Femur (tissue), 1 donor: ENCODE results near the gene PPP1R1C.
A peak's percentile ranks its signal among the peaks of the same experiment; 100 is the strongest.

Source experiments
- DNase-seq: peaks from one replicate; pipeline ENCODE4 v3.0.0-alpha.2; 2017

PPP1R1C gene

DNA sequence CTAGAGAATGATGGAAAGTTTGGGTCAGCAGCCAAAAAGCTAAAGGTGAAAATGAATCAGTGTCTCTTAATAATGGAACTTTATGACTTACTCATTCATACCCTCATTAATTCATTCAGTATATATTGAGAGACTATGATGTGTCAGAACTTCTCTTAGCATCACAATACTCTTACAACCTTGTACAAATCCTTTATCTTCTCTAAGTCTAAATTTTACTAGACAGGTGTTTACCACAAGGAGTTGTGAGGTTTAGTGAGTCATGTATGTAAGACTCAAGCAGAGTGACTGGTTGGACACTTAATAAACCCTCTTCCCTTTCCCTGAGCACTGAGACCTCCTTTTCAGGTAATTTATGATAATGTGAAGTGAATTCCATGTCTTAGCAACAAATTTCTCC lies 129.6 kb downstream of the PPP1R1C start:
- no peak for DNase-seq

- no peak for DNase-seq
These were observed 131.1 kb downstream of the PPP1R1C start for GRCh38 chr2:182116774-182117173.

DNA sequence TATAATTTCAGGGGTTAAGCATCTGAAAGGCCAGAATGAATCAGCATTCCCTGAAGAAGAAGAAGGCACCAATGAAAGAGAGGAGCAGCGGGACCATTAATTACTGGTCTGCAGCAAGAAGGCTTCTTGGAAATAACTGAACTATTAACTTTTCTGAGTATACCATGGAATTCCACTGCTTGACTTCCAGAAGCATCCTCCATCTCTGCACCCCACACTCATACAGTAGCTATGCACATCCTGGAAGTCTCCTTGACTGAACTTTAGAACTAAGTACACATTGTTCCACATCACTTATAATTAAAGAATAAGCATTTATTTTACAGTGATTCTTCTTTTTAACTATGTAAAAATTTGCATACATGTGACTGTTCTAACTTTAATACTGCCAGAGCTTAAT lies 131.5 kb downstream of the PPP1R1C start:
- DNase-seq = no peak

GRCh38 chr2:182128821-182129707 lies 143.4 kb downstream of the PPP1R1C start:
- no peak for DNase-seq

DNA sequence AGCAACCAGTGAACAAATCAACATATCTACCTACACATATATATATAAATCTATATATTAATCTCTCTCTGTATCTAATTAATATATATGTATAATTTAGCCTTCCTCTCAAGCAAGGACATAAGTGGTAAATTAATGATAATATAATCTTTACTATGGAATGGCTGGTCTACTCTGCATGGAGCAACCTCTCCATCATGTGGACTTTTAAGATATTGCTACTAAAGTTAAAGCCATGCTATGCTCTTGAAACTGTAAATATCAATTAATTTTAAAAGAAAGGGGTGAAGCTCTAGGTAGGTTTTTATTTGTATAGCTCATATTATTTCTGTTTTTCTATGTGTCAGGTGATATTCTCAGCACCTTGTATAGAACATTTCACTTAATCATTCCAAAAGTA lies 147.0 kb downstream of the PPP1R1C start:
- DNase-seq = no peak

GRCh38 chr2:182133195-182133891 lies 147.7 kb downstream of the PPP1R1C start:
- DNase-seq = no peak

- no peak for DNase-seq
These were observed 148.5 kb downstream of the PPP1R1C start for GRCh38 chr2:182134201-182134600.

DNA sequence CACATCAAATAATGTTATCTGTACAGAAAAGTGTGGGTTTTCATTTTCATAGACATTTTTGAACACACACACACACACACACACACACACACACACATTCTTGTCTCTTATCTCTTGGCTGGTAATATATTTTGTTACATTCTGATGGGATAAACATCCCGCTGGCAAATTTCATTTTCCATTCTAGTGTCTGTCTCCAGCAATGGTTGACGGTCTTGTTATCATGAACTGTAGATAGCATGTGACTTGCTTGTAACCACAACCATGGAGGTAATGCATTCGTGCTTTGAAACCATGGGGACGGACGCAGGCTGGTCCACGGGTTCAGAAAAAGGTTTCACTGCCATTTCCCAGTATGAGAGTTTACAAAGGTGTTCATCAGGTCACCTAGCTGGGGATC lies 156.4 kb downstream of the PPP1R1C start:
- no peak for DNase-seq

DNA sequence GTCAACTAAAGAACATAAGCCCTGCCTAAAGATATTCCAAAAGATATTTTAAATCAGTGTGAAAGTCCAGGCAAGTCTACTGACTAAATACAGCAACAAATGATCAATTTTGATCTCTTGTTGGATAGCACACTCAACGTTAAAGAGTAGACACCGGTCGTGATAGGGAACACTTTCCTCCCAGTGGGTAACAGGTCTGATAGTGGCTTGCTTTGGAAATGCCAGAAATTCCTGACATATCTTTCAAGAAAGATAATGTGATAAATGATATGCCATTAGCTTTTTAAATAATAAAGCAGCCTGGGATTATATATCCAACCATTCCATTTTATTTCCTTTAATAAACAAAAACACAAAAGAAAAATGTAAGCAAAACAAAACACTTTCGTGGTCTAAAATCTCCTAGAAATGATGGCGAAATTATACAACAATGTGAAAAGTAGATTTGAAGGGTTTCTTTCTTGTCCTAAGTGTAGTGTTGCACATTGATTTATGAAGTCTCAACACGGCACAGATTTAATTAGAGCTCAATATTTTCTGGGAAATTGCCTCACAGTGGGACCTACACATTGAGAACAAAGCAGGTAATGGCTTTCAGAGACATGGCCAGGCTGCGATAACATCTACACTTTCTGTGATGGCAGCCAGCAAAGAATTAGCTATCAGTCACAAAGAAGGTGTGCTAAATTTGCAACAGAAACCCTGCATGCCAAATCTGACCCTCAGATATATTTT lies 158.6 kb downstream of the PPP1R1C start:
- no peak for DNase-seq

DNA sequence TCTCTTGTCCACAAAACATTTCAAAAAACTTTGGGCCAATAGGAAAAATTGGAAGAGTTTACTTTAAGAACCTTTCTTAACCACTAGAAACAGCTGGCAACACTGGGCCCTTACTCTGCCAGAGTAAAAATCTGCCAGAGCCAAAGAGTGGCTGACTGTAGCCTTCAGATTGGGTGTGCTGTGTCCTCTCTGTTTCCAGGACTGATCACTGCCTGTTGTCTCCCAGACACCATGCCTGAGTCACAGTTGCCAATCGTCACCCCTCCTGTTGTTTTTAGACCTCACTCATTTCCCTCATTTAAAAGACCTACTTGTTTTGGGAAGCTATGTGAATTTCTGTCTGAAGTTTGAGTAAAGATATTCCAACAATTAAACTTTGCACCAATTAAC lies 159.1 kb downstream of the PPP1R1C start:
- DNase-seq = peak; percentile 38

DNA sequence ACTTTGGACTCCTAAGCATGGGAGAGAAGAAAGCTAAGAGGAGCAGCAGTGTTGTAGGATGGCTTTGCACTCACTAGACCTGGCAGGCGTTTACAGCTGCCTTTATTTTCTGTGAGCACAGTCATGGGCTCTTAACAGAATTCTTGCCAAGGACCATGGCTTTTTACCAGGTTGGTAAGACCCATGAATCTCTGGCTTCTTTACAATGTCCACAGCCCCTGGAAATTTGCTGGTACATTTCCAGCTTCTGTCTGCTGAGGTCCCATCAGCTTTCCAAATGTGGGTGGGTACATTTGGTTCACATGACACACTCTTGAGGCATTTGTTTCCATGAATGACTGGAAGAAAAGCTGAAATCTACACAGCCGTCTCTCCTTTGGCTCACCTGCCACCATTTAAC lies 162.7 kb downstream of the PPP1R1C start:
- peak; percentile 18 for DNase-seq

- DNase-seq = no peak
These were observed 178.2 kb downstream of the PPP1R1C start for GRCh38 chr2:182163878-182164277.

DNA sequence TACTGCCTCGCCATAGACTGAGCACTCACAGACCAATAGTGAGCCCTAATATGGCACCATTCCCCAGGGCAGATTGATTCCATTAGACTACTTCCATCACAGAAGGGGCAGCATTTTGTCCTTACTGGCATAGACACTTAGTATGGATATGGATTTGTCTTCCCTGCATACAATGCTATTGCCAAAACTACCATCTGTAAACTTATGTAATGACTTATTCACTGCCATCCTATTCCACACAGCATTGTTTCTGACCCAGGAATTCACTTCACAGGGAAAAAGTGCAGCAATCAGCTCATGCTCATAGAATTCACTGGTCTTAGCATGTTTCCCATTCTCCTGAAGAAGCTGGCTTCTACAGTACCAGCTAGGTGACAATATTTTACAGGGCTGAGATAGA lies 179.0 kb downstream of the PPP1R1C start:
- no peak for DNase-seq

DNA sequence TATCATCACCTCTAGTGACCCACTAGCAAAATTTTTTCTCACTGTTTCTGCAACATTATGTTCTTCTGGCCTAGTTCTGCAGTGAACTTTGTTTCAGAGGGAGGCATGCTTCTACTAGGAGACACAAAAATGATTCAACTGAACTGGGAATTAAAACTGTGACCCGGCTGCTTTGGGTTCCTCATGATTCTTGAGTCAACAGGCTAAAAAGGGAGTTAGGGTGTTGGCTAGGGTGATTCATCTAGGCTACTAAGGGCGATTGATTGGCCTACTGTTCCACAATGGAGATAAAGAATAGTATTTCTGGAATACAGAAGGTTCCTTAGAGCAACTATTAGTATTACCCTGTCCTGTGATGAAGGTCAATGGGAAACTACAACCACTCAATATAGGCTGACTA lies 179.5 kb downstream of the PPP1R1C start:
- DNase-seq = no peak

- no peak for DNase-seq
These were observed 180.8 kb downstream of the PPP1R1C start for GRCh38 chr2:182166406-182166805.

DNA sequence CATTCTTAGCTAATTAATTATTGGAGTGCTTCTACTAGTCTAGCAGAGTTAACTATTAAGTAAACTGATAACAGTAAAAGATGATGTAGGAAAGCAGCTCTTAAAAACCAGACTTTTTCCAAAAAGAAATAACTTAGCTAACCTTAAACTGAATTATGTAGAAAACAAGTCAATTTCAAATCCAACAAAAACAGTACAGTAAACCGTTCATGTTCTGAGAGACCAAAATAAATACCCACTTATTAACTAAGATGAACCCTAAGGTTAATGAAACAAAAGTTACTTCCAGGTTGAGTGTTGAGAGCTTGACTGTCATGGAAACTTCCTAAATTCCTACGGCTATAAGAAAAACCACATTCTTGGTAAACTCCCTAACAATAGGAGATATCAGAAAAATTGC lies 181.2 kb downstream of the PPP1R1C start:
- no peak for DNase-seq
